OCI-LY1 (cell line): Measurements from ENCODE around the gene GDF7.

Experiments
- EZH2 ChIP-seq: fragments of 200-600 bp; sonication (generic), shearing (Covaris generic); IDR thresholded peaks from 2 replicates; pipeline ENCODE4 v1.8.0; 2017; ENCODE audit warnings: borderline replicate concordance, mixed run types, mild to moderate bottlenecking, antibody characterized with exemption, low read length, moderate library complexity, mixed read lengths
- TF ChIP-seq, protein P1 (sequence below): fragments of 200-600 bp; sonication (generic), shearing (Covaris generic); IDR thresholded peaks from 2 replicates; pipeline ENCODE4 v1.5.1; 2017; ENCODE audit warnings: mild to moderate bottlenecking, antibody characterized with exemption, low read length, moderate library complexity, mixed read lengths

DNA sequence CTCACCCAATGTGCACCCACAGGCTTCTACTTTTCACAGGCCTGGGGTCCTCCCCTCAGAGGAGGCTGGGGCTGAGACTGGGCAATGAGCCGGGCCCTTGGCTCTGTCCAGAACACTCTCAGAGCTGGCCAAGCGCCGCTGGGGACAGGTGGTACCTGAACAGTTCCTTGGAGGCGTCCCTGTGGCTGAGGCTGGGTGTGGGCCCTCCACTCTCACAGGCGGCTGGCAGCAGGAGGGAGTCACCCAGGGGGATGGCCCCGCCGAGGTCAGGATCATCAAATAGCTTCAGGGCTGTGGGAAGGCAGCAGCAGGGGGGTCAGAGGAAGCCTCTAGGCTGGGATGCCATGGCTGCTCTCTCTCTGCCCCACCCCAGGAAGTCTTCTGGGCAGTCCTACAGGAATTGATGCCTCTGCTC is 43.2 kb upstream of the GDF7 start:
- TF ChIP-seq, protein P1, sequence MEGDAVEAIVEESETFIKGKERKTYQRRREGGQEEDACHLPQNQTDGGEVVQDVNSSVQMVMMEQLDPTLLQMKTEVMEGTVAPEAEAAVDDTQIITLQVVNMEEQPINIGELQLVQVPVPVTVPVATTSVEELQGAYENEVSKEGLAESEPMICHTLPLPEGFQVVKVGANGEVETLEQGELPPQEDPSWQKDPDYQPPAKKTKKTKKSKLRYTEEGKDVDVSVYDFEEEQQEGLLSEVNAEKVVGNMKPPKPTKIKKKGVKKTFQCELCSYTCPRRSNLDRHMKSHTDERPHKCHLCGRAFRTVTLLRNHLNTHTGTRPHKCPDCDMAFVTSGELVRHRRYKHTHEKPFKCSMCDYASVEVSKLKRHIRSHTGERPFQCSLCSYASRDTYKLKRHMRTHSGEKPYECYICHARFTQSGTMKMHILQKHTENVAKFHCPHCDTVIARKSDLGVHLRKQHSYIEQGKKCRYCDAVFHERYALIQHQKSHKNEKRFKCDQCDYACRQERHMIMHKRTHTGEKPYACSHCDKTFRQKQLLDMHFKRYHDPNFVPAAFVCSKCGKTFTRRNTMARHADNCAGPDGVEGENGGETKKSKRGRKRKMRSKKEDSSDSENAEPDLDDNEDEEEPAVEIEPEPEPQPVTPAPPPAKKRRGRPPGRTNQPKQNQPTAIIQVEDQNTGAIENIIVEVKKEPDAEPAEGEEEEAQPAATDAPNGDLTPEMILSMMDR: no peak
- TF ChIP-seq EZH2: no peak
